HG02852 (cell line): Measurements from ENCODE around the gene VSIG1.

ENCODE experiments used
- ATAC-seq: cut with Tn5 transposase; IDR thresholded peaks from one replicate; pipeline ENCODE4 v1.9.1; 2021; ENCODE audit warnings: mild to moderate bottlenecking, moderate library complexity; ENCODE audit not compliant: unreplicated experiment

VSIG1 gene

DNA sequence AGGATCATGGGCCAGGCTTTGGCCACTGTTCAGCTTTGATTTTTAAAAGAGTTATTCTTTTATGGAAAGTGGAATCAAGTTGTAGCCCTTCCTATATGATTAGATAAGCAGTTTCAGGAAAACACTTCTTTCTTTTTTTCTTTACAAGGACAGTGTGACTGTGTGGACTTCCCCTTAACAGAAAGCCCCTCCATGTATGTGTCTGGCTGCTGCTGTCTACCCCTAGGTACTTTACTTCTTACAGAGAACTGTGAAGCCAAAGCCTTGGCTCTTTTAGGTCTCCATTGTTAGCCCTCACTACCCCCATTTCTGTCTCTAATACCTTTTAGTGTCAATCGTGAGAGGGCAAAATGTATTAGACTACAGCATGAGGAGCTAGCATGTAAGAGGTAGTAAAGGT is 19.1 kb downstream of the VSIG1 start:
- ATAC-seq = peak; percentile 39

- ATAC-seq = peak; percentile 57
Measured at GRCh38 chrX:108064613-108065012, 19.7 kb downstream of the VSIG1 start.

GRCh38 chrX:108068121-108068520 is 23.3 kb downstream of the VSIG1 start:
- no peak for ATAC-seq

GRCh38 chrX:108070891-108071290 is 26.0 kb downstream of the VSIG1 start:
- ATAC-seq = no peak

DNA sequence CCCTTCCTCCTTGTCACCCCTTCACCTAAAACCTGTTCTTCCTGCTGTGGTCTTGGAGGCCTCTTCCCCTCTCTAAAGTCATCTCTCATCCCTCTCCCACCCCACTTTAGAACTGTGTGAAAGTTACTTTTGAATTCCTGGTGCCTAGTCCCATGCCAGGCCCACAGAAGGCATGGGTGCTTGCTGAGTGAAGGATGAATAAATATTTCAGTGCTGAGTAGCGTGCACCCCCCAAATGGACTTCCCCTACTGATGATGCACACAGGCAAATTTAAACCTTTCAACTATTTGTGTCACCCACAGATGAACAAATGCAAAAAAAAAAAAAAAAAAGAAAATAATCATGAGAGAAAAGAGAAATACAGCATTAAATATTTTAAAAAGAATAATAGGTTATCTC is 26.7 kb downstream of the VSIG1 start:
- no peak for ATAC-seq

DNA sequence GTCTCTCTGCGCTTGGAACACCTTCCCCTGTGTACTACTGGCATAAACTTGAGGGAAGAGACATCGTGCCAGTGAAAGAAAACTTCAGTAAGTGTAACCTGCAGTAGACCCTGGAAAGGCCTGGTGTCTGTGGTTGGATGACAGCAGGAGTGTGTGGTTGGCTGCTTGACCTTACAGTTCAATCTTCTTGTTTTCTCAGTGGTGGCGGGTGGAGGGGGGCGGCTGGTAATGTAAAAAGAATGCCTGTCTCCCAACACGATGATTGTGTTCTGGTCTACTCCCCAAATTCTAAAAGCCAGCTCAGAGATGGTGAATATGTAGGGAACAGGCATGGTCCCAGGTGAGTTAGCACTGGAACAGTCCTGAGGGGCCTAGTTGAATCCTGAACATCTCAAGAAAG is 27.9 kb downstream of the VSIG1 start:
- no peak for ATAC-seq

- ATAC-seq = no peak
Measured at GRCh38 chrX:108081110-108081509, 36.2 kb downstream of the VSIG1 start.

GRCh38 chrX:108087792-108088191 is 42.9 kb downstream of the VSIG1 start:
- ATAC-seq = no peak

DNA sequence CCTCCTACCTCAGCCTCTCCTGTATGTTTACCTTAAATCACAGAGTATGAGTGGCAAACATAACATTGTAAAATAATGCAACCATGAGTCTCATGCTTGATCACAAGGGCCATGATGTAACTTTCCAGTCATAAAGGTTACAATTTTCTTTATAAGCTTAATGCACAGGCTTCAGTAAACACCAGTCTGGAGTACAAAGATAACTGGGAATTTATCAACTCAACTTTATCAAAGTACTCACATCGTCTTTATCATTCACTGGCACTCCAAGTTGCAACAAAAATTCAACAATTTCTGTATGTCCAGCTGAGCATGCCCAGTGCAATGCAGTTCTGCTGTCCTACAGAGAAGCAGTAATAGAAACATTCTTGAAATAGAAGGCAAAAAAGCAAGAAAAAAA is 43.6 kb downstream of the VSIG1 start:
- no peak for ATAC-seq

- no peak for ATAC-seq
Measured at GRCh38 chrX:108090491-108091263, 45.8 kb downstream of the VSIG1 start.

DNA sequence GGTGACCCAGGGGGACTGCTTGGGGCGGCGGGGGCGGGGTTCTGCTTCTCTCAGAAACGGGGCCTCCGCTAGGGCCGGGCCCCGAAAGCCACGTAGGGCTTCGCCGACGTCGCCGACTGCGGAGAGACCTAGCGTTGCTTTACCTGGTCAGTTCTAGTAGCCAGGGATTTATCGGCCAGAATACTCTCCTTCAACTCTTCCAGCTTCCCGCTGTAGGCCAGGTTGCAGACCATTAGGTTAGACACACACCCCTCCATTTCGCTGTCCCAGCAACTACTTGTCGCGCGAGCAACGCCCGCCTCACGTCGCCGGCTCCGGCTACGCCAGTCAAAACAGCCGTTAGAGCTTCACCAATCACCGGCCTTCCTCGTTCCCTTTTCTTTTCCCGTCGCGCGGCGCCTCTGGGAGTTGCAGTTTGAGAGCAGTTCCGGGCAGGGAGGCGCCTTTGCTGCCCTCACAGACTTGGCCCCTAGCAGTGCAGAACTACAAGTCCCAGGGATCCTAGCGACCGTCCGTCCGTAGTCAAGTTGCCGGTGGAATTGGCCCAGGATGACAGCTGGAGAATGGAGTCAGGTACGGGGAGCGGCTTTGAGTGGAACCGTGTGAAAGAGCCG is 46.5 kb downstream of the VSIG1 start, which contains the start of the genes ATG4A and PSMD10:
TSS of gene ATG4A (plus strand) at position 515 of the 614 bp plus-strand sequence. CDS start at position 564, 49 bp downstream.
TSS of gene PSMD10 (minus strand) at position 279 of the 614 bp plus-strand sequence. CDS start at position 257, 22 bp downstream.
- peak; percentile 95 for ATAC-seq

DNA sequence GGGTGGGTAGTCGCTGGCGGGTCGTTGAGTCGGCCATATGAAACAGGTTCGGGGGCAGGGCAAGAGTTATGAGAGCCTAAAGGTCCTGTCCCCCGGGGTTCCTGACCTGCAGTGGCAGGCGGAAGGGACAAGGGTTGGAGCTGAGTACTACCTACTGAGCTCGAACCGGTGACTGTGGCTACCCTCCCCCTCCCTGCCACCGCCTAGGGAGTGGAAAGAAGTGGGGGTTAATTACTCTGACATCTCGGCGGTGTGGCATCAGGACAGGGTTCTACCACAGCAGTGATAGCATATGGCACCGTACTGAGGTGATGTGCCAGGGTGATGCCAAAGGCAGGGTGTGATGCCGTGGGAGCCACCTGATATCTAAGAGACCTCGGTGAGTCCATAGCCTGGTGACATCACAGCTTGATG is 47.0 kb downstream of the VSIG1 start:
- ATAC-seq = peak; percentile 50

DNA sequence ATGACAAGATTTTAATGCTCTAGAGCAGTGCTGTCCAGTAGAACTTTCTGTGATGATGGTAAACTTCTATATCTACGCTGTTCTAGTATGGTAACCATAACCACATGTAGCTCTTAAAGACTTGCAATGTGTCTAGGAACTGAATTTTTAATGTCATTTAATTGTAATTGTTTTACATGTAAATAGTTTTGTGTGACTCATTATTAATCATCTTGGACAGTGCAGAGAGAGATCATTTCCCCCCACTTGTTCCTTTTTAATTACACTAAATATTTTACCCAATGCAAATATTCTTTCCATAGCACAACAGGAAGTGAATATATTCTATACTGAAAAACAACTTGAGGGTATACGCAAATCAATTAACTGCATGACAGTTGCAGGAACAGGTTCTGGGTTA is 52.5 kb downstream of the VSIG1 start:
- ATAC-seq = no peak

GRCh38 chrX:108105473-108105872 is 60.6 kb downstream of the VSIG1 start:
- no peak for ATAC-seq

- no peak for ATAC-seq
Measured at GRCh38 chrX:108114541-108114940, 69.7 kb downstream of the VSIG1 start.

- ATAC-seq = no peak
Measured at GRCh38 chrX:108117988-108118387, 73.1 kb downstream of the VSIG1 start.

DNA sequence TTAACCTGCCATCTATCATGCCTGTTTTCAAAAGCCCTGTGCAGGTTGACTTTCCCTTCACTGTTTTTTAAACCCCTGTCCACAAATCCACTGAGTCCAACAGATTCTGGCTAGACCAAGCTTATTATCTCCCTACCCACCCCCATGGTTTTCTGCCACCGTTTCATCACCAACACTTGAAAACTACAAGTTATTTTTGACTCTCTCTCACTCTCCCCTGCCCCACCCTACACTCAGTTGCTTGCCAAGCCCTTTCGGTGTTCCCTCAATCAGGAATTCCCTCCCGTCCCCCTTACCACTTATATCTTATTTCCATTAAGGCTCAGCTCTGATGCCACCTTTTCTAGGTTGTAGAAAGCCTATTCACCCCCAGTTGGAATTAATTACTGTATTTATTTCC is 76.4 kb downstream of the VSIG1 start:
- ATAC-seq = no peak

- no peak for ATAC-seq
Measured at GRCh38 chrX:108122748-108123147, 77.9 kb downstream of the VSIG1 start.

DNA sequence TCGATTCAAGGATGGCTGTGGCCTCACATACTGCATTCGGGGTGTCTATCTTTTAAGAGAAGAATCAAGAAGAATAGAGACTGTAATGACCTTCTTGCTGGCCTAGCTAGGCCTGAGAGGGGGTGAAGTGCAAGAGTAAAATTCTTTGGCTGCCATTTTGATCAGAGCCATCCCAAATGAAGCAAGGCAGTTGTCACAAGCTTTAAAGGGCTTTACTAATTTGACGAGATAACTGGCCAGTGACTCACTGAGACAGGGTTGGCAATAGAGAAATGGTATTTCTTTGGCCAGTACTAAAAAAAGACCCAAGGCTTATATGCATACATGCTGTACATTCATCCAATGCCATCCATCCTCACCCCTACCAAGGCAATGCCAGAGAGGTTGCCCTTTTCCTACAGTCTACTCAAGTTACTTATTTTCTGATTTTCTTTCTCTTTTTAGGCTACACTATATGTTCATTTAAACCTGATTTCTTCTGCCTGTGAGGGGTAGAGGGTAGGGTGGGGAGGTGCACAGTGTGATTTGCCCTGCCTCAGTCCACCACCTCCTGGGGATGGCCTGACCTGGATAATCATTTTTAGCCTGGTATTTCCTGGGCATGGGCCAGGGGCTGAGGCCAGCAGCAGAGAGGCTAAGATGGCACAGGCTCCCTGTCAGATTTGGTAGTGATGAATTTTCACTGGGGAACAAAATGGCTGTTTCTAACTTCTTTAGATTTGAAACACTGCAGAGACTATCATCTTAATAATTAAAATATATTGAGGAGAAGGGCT is 78.9 kb downstream of the VSIG1 start:
- no peak for ATAC-seq

GRCh38 chrX:108126661-108127060 is 81.8 kb downstream of the VSIG1 start:
- ATAC-seq = no peak

GRCh38 chrX:108127152-108127551 is 82.3 kb downstream of the VSIG1 start:
- no peak for ATAC-seq
